Sigmoid colon (tissue), 7 donors: ENCODE measurements around the gene KRT81. TPM values are rescaled to one million over a fixed set of nuclear protein-coding genes. Genes with fewer than 3 reads are reported as not detected.
A peak's percentile ranks its signal among the peaks of the same experiment; 100 is the strongest.

Experiments
- DNase-seq: peaks from one replicate; pipeline ENCODE4 v3.0.0-alpha.2; 2019
- H3K27ac ChIP-seq, 4 donors: fragments of 200-600 bp; sonication (generic); one replicate each; pipeline ENCODE4 v1.5.1; 2016 to 2019; ENCODE audit warnings: mild to moderate bottlenecking in 1 of 4
- H3K27me3 ChIP-seq, 3 donors: fragments of 200-600 bp; sonication (generic); one replicate each; pipeline ENCODE4 v1.5.1; 2019; ENCODE audit warnings: mild to moderate bottlenecking in 1 of 3
- H3K36me3 ChIP-seq, 4 donors: fragments of 200-600 bp; sonication (generic); one replicate each; pipeline ENCODE4 v1.5.1; 2016 to 2019
- H3K4me1 ChIP-seq, 4 donors: fragments of 200-600 bp; sonication (generic); one replicate each; pipeline ENCODE4 v1.5.1; 2017 to 2019
- H3K4me3 ChIP-seq, 4 donors: fragments of 200-600 bp; sonication (generic); one replicate each; pipeline ENCODE4 v1.5.1; 2017 to 2019; ENCODE audit warnings: mild to moderate bottlenecking in 2 of 4, moderate library complexity in 1 of 4
- H3K9me3 ChIP-seq, 4 donors: fragments of 200-600 bp in 3 of 4; sonication (generic) in 3 of 4; one replicate each; pipeline versions ENCODE4 v1.5.1 to v1.6.1; 2013 to 2019
- EP300 ChIP-seq, 4 donors: sonication (generic); formaldehyde crosslinking; IDR thresholded peaks; one replicate each; pipeline ENCODE4 v1.6.1; 2017; ENCODE audit warnings: antibody characterized with exemption in 4 of 4
- POLR2A ChIP-seq, 2 donors: fragments of 450-650 bp; IDR thresholded peaks; one replicate each; pipeline ENCODE4 v1.6.1; 2016; ENCODE audit warnings: antibody characterized with exemption in 2 of 2, mild to moderate bottlenecking in 2 of 2, moderate library complexity in 2 of 2
- POLR2AphosphoS5 ChIP-seq, 4 donors: sonication (generic); formaldehyde crosslinking; IDR thresholded peaks; one replicate each; pipeline ENCODE4 v1.6.1; 2017; ENCODE audit warnings: antibody characterized with exemption in 4 of 4
- WGBS, 2 donors: extraction: QIAGEN DNeasy Blood & Tissue Kit; methylation state at CpG; one replicate each; pipeline ENCODE4 v1.1.7; 2013; 5-methylcytosine and 5-hydroxymethylcytosine counted together
- intact Hi-C: fragments of 100-400 bp; cut with DNase I; formaldehyde crosslinking; loops from one replicate; pipeline ENCODE4 v1.15.1; 2023
- polyA plus RNA-seq, 3 donors: library from polyadenylated mRNA; stranded (reverse); fragments of 200-250 nt; gene quantifications; one replicate each; pipeline ENCODE4 v1.2.3, GENCODE V29; 2013
- total RNA-seq, 4 donors: library from RNA; depleted of rRNA; stranded (reverse); fragments of >200 nt; gene quantifications; one replicate each; pipeline ENCODE4 v1.1.0, GENCODE V29; 2016
- TF ChIP-seq, protein P1 (sequence below), 4 experiments: fragments of 450-650 bp in 3 of 4; fragments of 200-600 bp in 1 of 4; IDR thresholded peaks; one replicate each; pipeline ENCODE4 v1.5.1; 2016 to 2019; ENCODE audit warnings: antibody characterized with exemption in 4 of 4, mild to moderate bottlenecking in 3 of 4, moderate library complexity in 2 of 4
- donor health status: healthy with polysubstance abuse.
- donor health status: Bipolar disorder and iron deficiency.
- donor health status: healthy.

The KRT81 gene
- total and polyA plus RNA-seq, 7 donors, result 0.14 to 0.17 TPM; not detected in 5

DNA sequence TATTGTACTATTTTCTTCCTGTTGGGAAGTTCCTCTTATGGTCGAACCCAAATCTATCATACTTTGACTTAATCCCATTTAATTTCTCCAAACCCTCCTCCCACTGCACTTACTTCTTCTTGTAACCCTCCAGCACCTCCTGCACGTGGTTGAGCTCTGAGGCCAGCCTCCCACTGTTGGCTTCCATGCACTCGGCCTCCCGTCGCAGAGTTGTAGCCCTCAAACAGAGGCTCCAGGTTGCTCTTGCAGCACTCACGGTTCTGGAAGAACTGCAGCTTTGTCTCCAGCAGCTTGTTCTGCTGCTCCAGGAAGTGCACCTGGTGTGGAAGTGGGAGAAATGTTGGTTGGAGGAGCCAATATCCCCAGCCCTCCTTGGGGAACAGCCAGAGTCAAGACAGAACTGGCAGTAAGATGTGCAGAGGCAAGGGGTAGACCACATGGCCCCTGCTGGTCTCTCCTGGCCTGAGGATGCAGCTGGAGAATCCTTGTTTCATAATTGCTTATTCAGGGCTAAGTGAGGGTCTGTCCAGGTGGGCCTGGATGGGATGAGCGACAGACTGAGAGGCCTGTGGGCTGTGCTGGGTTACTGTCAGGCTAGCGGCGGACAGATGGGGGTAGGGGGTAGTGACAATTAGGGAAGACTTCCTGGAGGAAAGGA lies 35.3 kb downstream of the KRT81 start:
- peak; percentile 46 for DNase-seq
- no peak overlapping the region for H3K27ac ChIP-seq
- peaks cover 0 to 13% (median 8%) of the 10 kb centered on the region in 4 donors for H3K4me1 ChIP-seq
- intact Hi-C loops, result no loop called here
- no peak overlapping the region for H3K4me3 ChIP-seq
- no peaks in the 10 kb centered on the region for H3K36me3 ChIP-seq
- WGBS, 2 donors, result 85 to 87% methylated on average over 9 of the region's 9 CpGs
- no peaks in the 10 kb centered on the region for H3K9me3 ChIP-seq
- H3K27me3 ChIP-seq, result peaks cover 0 to 38% (median 18%) of the 10 kb centered on the region in 3 donors
- no peak for TF ChIP-seq EP300 (IDR thresholded peaks at IDR 0.05)
- TF ChIP-seq POLR2AphosphoS5 (IDR thresholded peaks at IDR 0.05), result no peak
- no peak for TF ChIP-seq POLR2A (IDR thresholded peaks at IDR 0.05)
- TF ChIP-seq, protein P1, sequence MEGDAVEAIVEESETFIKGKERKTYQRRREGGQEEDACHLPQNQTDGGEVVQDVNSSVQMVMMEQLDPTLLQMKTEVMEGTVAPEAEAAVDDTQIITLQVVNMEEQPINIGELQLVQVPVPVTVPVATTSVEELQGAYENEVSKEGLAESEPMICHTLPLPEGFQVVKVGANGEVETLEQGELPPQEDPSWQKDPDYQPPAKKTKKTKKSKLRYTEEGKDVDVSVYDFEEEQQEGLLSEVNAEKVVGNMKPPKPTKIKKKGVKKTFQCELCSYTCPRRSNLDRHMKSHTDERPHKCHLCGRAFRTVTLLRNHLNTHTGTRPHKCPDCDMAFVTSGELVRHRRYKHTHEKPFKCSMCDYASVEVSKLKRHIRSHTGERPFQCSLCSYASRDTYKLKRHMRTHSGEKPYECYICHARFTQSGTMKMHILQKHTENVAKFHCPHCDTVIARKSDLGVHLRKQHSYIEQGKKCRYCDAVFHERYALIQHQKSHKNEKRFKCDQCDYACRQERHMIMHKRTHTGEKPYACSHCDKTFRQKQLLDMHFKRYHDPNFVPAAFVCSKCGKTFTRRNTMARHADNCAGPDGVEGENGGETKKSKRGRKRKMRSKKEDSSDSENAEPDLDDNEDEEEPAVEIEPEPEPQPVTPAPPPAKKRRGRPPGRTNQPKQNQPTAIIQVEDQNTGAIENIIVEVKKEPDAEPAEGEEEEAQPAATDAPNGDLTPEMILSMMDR (IDR thresholded peaks at IDR 0.05), result no peak

DNA sequence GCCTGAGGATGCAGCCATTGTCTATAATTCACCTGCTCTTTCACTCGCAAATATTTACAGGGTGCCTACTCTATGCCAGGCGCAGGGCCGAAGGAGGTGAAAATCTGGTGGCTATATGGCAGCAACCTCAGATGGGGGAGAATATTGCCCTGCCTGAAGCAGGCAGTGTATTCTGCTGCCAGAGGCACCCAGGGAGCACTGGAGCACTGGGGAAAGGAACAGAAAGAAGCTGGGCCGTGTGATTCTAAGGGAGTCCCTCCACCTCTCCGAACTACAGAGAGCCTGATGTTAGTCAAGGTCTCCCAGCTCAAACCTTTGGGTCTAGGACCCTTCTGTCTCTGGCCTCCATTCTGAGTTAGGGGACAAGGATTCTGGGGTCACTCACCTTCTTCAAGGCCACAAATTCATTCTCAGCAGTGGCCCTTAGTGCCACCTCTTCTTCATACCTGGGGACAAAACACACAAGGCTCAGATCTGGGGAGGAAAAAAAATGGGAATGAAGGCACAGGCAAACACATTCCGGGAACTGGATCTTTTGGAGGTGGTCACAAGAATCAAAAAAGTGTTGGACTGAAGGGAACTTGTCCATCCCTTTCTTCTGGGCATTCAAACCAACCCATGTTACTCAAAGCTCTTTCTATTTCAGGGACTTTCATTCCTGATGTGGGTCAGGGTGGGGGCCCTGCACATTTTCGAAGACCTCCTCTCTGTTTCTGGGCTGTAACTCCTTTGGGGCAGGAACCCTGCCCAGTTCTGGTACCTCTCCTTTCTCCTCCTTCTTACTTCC lies 36.2 kb downstream of the KRT81 start:
- Histone ChIP-seq H3K27ac (no peak overlapping the region), H3K4me1 (peaks cover 0 to 13% (median 8%) of the 10 kb centered on the region in 4 donors), H3K4me3 (no peak overlapping the region), H3K9me3 (no peaks in the 10 kb centered on the region), H3K36me3 (no peaks in the 10 kb centered on the region), H3K27me3 (peaks cover 0 to 38% (median 18%) of the 10 kb centered on the region in 3 donors)
- 74 to 92% methylated on average over 7 of the region's 7 CpGs for WGBS, 2 donors
- intact Hi-C loops, result no loop called here
- TF ChIP-seq POLR2AphosphoS5 (IDR thresholded peaks at IDR 0.05), result no peak
- no peak for DNase-seq

DNA sequence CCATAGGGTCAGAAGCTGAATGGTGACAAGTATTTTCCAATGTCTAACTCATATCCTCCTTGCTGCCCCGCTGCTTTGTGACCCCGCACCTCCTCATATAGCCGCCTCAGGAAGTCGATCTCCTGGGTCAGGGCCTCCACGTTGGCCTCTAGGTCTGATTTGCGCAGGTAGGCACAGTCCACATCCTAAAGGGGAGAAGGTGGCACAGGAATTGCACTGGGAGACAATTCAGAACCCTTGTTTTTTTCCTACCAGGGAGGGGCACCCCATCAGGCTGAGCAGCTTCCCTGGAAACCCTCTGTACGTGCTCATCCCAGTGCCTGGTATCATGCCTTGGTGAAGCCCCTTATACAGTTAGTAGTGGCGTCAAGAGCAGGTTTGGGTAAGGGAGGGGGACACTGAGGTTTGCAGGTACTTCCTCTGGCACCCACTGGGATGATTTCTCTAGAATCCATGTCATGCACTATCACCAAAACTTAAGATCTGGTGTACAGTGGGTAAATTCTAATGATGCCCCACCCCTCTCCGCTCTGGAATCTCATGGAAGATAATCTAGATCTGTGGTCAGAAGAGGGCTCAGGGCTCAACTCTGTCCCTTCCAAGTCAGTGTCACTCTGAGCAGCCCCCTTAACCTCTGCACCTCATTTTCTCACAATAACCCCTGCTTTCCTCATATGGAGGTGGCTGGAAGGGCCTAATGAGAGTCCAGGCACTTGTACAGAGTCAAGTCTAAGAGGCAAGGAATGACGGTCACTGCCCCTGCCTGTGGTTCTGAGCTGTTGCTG lies 37.0 kb downstream of the KRT81 start:
- intact Hi-C loops, result no loop called here
- peak; percentile 26 for DNase-seq
- Histone ChIP-seq H3K4me1 (peaks cover 0 to 21% (median 12%) of the 10 kb centered on the region in 4 donors), H3K27me3 (peaks cover 0 to 37% (median 18%) of the 10 kb centered on the region in 3 donors), H3K27ac (no peak overlapping the region), H3K36me3 (no peaks in the 10 kb centered on the region), H3K9me3 (no peaks in the 10 kb centered on the region), H3K4me3 (no peak overlapping the region)
- 90 to 92% methylated on average over 10 of the region's 10 CpGs for WGBS, 2 donors
- no peak for TF ChIP-seq EP300 (IDR thresholded peaks at IDR 0.05)
- TF ChIP-seq, protein P1 (IDR thresholded peaks at IDR 0.05), result no peak
- TF ChIP-seq POLR2A (IDR thresholded peaks at IDR 0.05), result no peak
- TF ChIP-seq POLR2AphosphoS5 (IDR thresholded peaks at IDR 0.05), result no peak

DNA sequence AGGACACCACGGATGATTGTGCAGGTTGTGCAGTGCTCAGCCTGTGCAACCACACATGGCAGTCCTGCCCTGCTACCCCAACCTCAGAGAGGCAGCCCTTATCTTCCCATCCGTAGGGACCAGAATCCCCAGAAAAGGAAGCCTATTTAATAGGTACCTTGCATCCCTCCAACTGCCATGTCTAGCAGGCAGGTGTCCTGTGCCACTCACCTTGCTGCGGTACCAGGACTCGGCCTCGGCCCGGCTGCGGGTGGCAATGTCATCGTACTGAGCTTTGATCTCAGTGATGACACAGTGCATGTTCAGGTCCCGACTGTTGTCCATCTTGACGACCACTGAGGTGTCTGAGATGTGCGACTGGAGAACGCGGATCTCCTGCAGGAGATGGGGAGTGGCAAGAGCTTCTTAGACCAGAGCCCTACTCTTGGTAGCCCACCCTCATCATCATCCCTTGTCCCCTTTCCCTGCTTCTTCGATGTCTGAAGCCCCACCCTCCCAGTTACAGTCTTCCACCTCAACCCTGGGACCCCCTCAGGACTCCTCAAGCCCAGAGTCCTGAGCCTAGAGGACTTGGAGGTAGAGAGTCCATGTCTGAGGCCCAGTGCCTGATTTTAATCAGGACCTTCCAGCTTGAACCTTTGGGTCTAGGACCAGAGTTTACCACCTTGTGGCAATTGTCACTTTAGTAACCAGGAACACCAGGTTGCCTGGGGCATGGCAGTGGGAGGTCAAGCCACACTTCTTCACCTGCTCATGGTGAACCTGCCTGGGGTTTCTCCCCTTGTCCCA lies 37.7 kb downstream of the KRT81 start:
- H3K4me3 ChIP-seq, result no peak overlapping the region
- WGBS, 2 donors, result 89 to 94% methylated on average over 14 of the region's 14 CpGs
- peaks cover 0 to 30% (median 15%) of the 10 kb centered on the region in 3 donors for H3K27me3 ChIP-seq
- peaks cover 0 to 24% (median 18%) of the 10 kb centered on the region in 4 donors for H3K4me1 ChIP-seq
- H3K9me3 ChIP-seq, result no peaks in the 10 kb centered on the region
- no peaks in the 10 kb centered on the region for H3K36me3 ChIP-seq
- TF ChIP-seq POLR2AphosphoS5 (IDR thresholded peaks at IDR 0.05), result no peak
- TF ChIP-seq, protein P1 (IDR thresholded peaks at IDR 0.05), result no peak
- TF ChIP-seq EP300 (IDR thresholded peaks at IDR 0.05), result no peak
- no peak for TF ChIP-seq POLR2A (IDR thresholded peaks at IDR 0.05)
- intact Hi-C loops, result no loop called here
- peak; percentile 52 for DNase-seq
- H3K27ac ChIP-seq, result no peak overlapping the region
